ENCODE data around the gene SMIM12.

The SMIM12 gene

DNA sequence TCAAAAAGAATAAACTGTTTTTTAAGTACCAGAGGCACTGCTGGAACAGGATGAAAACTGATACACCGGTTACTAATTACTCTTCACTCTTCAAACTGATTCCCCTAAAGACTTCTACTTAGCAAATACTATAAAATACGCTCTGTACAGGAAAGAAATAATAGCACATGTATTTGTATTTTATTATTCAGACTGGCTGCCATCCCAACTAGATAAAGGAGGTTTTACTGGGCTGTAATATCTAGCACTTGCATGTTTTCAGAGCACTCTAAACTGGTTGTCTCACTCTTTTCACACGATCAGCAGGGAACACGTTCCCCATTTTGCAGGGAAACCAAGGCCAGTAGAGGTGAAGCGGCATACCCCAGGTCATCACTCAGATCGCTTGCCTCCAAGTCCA lies 9.2 kb downstream of the SMIM12 start:
- no peak for DNase-seq (ENCODE audit: low spot score)
- TF ChIP-seq, protein P1, sequence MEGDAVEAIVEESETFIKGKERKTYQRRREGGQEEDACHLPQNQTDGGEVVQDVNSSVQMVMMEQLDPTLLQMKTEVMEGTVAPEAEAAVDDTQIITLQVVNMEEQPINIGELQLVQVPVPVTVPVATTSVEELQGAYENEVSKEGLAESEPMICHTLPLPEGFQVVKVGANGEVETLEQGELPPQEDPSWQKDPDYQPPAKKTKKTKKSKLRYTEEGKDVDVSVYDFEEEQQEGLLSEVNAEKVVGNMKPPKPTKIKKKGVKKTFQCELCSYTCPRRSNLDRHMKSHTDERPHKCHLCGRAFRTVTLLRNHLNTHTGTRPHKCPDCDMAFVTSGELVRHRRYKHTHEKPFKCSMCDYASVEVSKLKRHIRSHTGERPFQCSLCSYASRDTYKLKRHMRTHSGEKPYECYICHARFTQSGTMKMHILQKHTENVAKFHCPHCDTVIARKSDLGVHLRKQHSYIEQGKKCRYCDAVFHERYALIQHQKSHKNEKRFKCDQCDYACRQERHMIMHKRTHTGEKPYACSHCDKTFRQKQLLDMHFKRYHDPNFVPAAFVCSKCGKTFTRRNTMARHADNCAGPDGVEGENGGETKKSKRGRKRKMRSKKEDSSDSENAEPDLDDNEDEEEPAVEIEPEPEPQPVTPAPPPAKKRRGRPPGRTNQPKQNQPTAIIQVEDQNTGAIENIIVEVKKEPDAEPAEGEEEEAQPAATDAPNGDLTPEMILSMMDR (IDR thresholded peaks at IDR 0.05; ENCODE audit: extremely low read depth, insufficient read depth, missing control alignments): no peak
- in situ Hi-C loops (cut with MboI; ENCODE audit: low pct_unique_long_range_greater_than_20kb, low sequenced_read_pairs, unreplicated experiment): no loop called here

DNA sequence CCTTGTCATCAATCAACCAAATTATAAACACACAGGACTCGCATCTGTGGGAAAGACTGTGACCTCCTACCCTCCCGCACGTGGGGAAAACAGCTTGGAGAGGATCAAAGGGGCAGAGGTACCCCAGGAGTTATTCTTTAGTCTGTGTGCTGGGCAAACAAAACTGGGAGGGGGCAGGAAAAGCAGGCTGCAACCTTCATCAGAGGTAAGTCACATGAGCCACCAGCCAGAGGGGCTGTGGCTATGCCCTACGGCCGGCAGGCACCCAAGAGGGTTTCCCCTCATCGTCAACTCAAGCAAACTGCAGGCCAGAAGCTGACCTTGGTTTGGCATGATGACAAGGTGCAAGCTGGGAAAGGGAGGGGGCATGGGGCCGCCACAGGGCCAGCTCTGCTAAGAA lies 12.5 kb downstream of the SMIM12 start:
- in situ Hi-C loops (cut with MboI; ENCODE audit: low pct_unique_long_range_greater_than_20kb, low sequenced_read_pairs, unreplicated experiment): no loop called here
- TF ChIP-seq, protein P1 (IDR thresholded peaks at IDR 0.05; ENCODE audit: extremely low read depth, insufficient read depth, missing control alignments): no peak
- no peak for DNase-seq (ENCODE audit: low spot score)

DNA sequence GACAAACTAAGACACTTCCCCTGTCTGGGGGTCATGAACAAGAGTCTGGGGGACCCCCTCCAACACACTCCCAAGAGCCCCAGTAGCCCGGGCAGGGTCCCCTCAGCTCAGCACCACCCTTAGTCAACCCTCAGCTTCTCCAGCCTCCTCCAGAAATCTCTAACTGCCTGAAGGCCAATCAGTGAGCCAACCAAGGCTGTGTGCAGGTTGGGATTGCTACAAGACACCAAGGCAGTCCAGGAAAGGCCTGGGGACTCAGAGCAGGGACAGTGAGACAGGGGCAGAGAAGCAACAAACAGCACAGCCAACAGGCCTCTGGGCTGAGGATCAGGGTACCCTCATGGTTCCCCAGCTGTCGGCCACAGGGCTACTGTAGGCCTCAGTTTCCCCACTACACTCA lies 13.3 kb downstream of the SMIM12 start:
- no peak for DNase-seq (ENCODE audit: low spot score)
- TF ChIP-seq, protein P1 (IDR thresholded peaks at IDR 0.05; ENCODE audit: extremely low read depth, insufficient read depth, missing control alignments): no peak
- in situ Hi-C loops (cut with MboI; ENCODE audit: low pct_unique_long_range_greater_than_20kb, low sequenced_read_pairs, unreplicated experiment): no loop called here

DNA sequence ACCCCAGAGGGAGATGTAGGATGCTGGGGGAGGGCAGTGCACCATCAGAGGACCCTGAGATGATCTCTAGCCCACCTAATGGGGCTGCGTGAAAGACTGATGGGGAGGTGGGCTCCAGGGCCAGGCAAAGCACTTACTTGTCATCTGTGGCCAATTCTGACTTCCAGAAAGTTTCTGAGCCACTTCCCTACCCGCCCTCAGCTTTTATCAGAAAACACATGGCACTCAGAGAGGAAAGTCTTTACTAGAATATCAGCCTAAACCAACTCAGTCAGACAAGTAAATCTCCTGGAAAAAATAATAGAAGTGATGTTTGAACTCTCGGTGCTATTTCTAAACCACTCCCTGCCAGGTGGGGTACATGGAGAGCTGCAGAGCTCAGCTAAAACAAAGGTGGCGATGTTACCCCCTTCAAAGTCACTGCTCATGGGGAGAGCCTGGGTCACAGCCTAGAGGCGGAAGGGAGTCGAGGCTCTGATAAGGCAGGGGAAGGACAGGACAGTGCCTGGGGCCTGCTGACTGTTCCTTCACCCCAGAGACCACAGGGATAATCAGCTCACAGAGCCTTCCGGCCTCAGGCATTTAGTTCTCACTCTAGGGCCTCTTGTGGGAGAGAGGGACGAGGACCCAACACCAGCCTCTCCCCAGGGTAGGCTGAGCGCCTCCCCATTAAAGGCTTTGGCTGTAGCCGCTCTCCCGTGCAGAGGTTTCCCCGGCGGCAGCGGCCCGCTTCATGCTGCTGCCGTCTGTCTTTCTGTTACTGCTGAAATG lies 14.2 kb downstream of the SMIM12 start:
- TF ChIP-seq, protein P1 (IDR thresholded peaks at IDR 0.05; ENCODE audit: extremely low read depth, insufficient read depth, missing control alignments): no peak
- in situ Hi-C loops (cut with MboI; ENCODE audit: low pct_unique_long_range_greater_than_20kb, low sequenced_read_pairs, unreplicated experiment): no loop called here

DNA sequence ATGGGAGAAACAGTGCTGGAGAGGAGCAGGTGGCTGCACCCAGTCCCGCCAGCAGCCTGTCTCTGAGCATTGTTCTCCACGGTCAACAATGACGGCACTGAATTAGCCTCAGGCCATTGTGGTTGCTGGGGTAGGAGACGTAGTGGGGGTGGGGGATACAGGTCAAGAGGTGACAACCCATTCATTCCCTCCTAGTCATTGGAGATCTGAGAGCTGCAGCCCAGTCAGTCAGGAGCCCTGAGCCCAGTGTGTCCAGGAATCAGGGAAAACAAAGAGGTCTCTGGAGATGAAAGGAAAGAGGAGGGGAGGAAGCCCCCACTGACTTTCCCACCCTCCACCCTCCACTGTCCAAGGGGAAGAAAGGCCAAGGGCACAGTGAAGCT lies 15.3 kb downstream of the SMIM12 start:
- no peak for DNase-seq (ENCODE audit: low spot score)
- in situ Hi-C loops (cut with MboI; ENCODE audit: low pct_unique_long_range_greater_than_20kb, low sequenced_read_pairs, unreplicated experiment): no loop called here
- TF ChIP-seq, protein P1 (IDR thresholded peaks at IDR 0.05; ENCODE audit: extremely low read depth, insufficient read depth, missing control alignments): no peak

More for the DNA sequence above, 14.2 kb downstream of the SMIM12 start:
- no peak for DNase-seq (ENCODE audit: low spot score)

DNA sequence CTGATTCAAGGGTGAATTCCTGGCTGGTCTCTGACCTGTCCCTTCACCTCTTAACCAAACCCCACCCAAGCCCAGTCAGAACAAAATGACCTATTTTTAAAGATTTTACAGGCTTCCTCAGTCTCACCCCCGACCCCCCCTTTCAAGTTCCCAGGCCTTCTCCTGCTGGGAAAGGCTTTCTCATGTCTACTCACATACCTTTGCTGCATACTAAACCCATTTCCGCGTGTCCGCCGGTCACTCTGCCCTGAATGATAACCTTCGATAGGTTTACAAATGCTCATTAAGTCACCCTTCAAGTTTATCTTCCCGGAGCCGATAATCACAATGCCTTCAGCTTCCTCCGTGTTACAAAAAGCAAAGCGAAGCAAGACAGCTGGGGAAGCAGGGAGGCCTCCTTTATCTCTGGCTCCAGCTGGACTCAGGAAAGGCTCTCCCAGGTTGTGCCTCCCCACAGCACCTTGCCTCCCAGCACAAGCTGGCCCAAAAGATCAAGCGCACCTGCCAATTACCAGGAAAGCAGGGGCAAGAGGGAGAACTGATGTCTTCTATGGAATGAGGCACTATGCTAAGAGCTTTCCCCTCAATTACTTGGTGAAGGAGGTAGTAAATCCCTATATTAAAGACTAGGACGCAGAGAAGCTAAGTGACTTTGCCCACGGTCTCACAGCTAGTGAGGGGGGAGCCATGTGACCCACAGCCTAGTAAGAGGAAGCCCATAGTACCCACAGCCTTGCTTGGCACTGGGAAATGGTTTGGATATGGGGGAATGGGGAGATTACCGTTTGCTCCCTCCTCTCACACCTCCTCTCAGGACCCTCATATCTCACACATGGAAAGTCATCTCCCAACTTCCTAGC lies 15.9 kb downstream of the SMIM12 start:
- in situ Hi-C loops (cut with MboI; ENCODE audit: low pct_unique_long_range_greater_than_20kb, low sequenced_read_pairs, unreplicated experiment): no loop called here
- DNase-seq (ENCODE audit: low spot score): no peak
- TF ChIP-seq, protein P1 (IDR thresholded peaks at IDR 0.05; ENCODE audit: extremely low read depth, insufficient read depth, missing control alignments): no peak
